Loucy (cell line): ENCODE measurements around the gene RGR.

ENCODE experiments used
- H2AFZ ChIP-seq: fragments of 200-600 bp; sonication (generic); 2 replicates; pipeline ENCODE4 v1.6.0; 2016; ENCODE audit warnings: antibody characterized with exemption, mild to moderate bottlenecking, low read length, moderate library complexity
- H3F3A ChIP-seq: fragments of 200-600 bp; 2 replicates; pipeline ENCODE4 v1.6.0; 2016; ENCODE audit warnings: antibody characterized with exemption, low read depth, mild to moderate bottlenecking
- H3K27me3 ChIP-seq: fragments of 200-600 bp; sonication (generic); 2 replicates; pipeline ENCODE4 v1.6.1; 2014; ENCODE audit warnings: low read length, mild to moderate bottlenecking; ENCODE audit not compliant: insufficient read depth, poor library complexity, severe bottlenecking
- H3K36me3 ChIP-seq: fragments of 200-600 bp; sonication (generic); 2 replicates; pipeline ENCODE4 v1.6.1; 2016; ENCODE audit warnings: low read length; ENCODE audit not compliant: insufficient read depth
- H3K4me1 ChIP-seq: fragments of 200-600 bp; sonication (generic); 2 replicates; pipeline ENCODE4 v1.5.1; 2014; ENCODE audit warnings: low read length, mild to moderate bottlenecking; ENCODE audit not compliant: insufficient read depth, poor library complexity, severe bottlenecking
- H3K4me2 ChIP-seq: fragments of 200-600 bp; sonication (generic); 2 replicates; pipeline ENCODE4 v1.6.0; 2014; ENCODE audit warnings: antibody characterized with exemption, low read length, low read depth, mild to moderate bottlenecking; ENCODE audit not compliant: poor library complexity, severe bottlenecking
- H3K4me3 ChIP-seq: fragments of 200-600 bp; sonication (generic); 2 replicates; pipeline ENCODE4 v1.5.1; 2014; ENCODE audit warnings: low read length, mild to moderate bottlenecking, mixed read lengths; ENCODE audit not compliant: poor library complexity, severe bottlenecking
- H3K79me2 ChIP-seq: fragments of 200-600 bp; sonication (generic); 2 replicates; pipeline ENCODE4 v1.6.1; 2014; ENCODE audit warnings: low read length; ENCODE audit not compliant: insufficient read depth
- H3K9ac ChIP-seq: fragments of 200-600 bp; sonication (generic); 2 replicates; pipeline ENCODE4 v1.6.0; 2014; ENCODE audit warnings: mild to moderate bottlenecking, low read depth, low read length, moderate library complexity; ENCODE audit not compliant: poor library complexity, severe bottlenecking
- H3K9me2 ChIP-seq: fragments of 200-600 bp; sonication (generic); replicated peaks from 2 replicates; pipeline ENCODE4 v1.6.1; 2016; ENCODE audit warnings: low read depth, low read length, mixed read lengths
- H3K9me3 ChIP-seq: fragments of 200-600 bp; sonication (generic); 2 replicates; pipeline ENCODE4 v1.6.1; 2014; ENCODE audit warnings: mild to moderate bottlenecking, antibody characterized with exemption, low read length, low read depth; ENCODE audit not compliant: insufficient read depth
- H4K20me1 ChIP-seq: fragments of 200-600 bp; sonication (generic); 2 replicates; pipeline ENCODE4 v1.6.0; 2014; ENCODE audit warnings: antibody characterized with exemption, low read length, mild to moderate bottlenecking; ENCODE audit not compliant: insufficient read depth, poor library complexity, severe bottlenecking
- CTCF ChIP-seq: fragments of 200-600 bp; sonication (generic); conservative IDR thresholded peaks from 2 replicates; pipeline ENCODE4 v1.5.1; 2014; ENCODE audit warnings: mild to moderate bottlenecking, antibody characterized with exemption, low read length
- EZH2phosphoT487 ChIP-seq: fragments of 200-600 bp; IDR thresholded peaks from 2 replicates; pipeline ENCODE4 v1.6.1; 2018; ENCODE audit warnings: antibody characterized with exemption, mild to moderate bottlenecking, moderate library complexity, borderline replicate concordance

RGR gene

GRCh38 chr10:84212014-84212413 lies 32.8 kb upstream of the RGR start:
- no peaks in the 10 kb centered on the region for H4K20me1 ChIP-seq
- no peaks in the 10 kb centered on the region for H3K36me3 ChIP-seq
- H3K79me2 ChIP-seq: no peaks in the 10 kb centered on the region
- no peaks in the 10 kb centered on the region for H3K9me2 ChIP-seq
- H3K9ac ChIP-seq: no peak overlapping the region
- no peak overlapping the region for H2AFZ ChIP-seq
- H3K4me1 ChIP-seq: no peaks in the 10 kb centered on the region
- no peak for TF ChIP-seq EZH2phosphoT487
- no peak for TF ChIP-seq CTCF
- no peaks in the 10 kb centered on the region for H3K9me3 ChIP-seq
- H3K4me3 ChIP-seq: no peak overlapping the region
- no peak overlapping the region for H3K4me2 ChIP-seq
- no peaks in the 10 kb centered on the region for H3K27me3 ChIP-seq
- H3F3A ChIP-seq: no peaks in the 10 kb centered on the region

GRCh38 chr10:84213076-84213475 lies 31.8 kb upstream of the RGR start:
- H3K9me2 ChIP-seq: no peaks in the 10 kb centered on the region
- no peak overlapping the region for H3K4me2 ChIP-seq
- no peaks in the 10 kb centered on the region for H3F3A ChIP-seq
- no peak overlapping the region for H3K9ac ChIP-seq
- no peak overlapping the region for H3K4me3 ChIP-seq
- H3K9me3 ChIP-seq: no peaks in the 10 kb centered on the region
- no peaks in the 10 kb centered on the region for H3K4me1 ChIP-seq
- no peaks in the 10 kb centered on the region for H3K79me2 ChIP-seq
- H3K27me3 ChIP-seq: no peaks in the 10 kb centered on the region
- no peak for TF ChIP-seq EZH2phosphoT487
- TF ChIP-seq CTCF: no peak
- H2AFZ ChIP-seq: no peak overlapping the region
- H4K20me1 ChIP-seq: no peaks in the 10 kb centered on the region
- H3K36me3 ChIP-seq: no peaks in the 10 kb centered on the region

GRCh38 chr10:84214046-84214572 lies 30.7 kb upstream of the RGR start:
- Histone ChIP-seq H3K4me2 (no peak overlapping the region), H2AFZ (no peak overlapping the region), H3K4me1 (no peaks in the 10 kb centered on the region), H3K9me3 (no peaks in the 10 kb centered on the region), H3K9me2 (no peaks in the 10 kb centered on the region), H3K27me3 (no peaks in the 10 kb centered on the region), H3F3A (no peaks in the 10 kb centered on the region), H3K4me3 (no peak overlapping the region), H3K79me2 (no peaks in the 10 kb centered on the region), H3K9ac (no peak overlapping the region), H4K20me1 (no peaks in the 10 kb centered on the region), H3K36me3 (no peaks in the 10 kb centered on the region)
- no peak for TF ChIP-seq CTCF
- TF ChIP-seq EZH2phosphoT487: no peak
